Endometrium (tissue), 2 donors: Measurements from ENCODE around the gene FAM131A.

Experiments used
- FAIRE-seq: peaks from 2 replicates; lab custom pipeline; 2012; peaks lifted over from hg19 to GRCh38; lab: Jason Lieb, UNC
- donor health status: control.
- donor health status: control.

FAM131A gene

DNA sequence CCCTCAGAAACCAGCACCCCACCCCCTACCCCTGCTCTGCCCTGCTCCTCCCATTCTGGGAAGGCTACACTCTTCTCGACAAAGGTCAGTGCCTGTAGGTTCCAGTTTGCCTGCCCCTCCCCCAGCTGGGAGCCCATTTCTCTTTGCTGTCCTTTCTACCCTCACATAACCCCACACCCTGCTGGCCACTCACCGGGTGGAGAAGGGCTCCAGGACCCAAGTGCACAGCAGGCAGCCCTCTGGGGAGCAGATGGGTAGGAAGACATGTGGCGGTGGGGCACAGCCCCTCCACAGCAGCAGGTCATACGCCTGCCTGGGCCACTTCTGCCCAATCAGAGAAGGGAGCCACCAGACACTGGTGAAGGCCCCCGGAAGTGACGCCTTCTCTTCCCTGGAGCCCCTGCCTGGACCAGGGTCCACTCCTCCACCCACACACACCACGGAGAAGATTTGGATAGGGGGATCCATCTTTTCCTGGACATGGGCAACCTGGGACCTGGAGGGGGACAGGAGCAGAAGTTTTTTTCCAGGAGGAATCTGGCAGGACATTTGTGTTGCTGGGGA, 40.6 kb downstream of the FAM131A start, which contains the start of gene THPO:
TSS of gene THPO (minus strand) at position 326 of the 564 bp plus-strand sequence. CDS start 1,948 bp downstream, outside the sequence.
- no peak for FAIRE-seq

DNA sequence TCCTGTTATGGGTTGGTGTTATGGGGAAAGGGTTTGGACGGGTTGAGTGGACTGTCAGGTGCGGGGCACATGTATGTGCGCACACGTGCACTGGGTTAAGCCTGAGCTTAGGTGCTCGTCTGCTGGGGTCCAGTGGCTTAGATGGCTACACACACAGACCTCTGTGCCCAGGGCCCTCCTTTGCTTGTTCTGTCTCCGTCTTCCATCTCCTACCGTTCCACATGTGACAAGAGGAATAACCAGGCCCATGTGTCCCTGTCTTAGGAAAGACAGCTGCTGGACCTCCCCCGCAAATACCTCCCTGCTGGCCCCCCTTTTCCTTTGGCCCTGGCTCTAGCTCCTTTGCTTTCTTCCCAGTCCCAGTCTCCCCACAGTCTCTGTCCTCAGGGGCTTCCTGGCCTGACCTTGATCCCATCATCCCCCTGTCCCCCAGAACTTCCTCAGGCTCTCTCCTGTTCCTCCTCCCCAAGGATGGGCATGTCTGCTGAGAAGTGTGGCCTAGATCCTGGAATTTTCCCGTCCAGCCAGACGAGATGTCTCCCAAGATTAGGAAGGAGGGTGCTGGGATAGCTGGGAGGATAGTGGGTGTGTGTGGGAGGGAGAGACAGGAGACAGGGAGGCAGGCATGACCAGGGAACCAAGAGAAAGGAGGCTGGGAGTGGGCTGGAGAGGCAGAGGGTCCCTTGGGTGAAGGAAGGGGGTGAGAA, 41.4 kb downstream of the FAM131A start:
- no peak for FAIRE-seq

DNA sequence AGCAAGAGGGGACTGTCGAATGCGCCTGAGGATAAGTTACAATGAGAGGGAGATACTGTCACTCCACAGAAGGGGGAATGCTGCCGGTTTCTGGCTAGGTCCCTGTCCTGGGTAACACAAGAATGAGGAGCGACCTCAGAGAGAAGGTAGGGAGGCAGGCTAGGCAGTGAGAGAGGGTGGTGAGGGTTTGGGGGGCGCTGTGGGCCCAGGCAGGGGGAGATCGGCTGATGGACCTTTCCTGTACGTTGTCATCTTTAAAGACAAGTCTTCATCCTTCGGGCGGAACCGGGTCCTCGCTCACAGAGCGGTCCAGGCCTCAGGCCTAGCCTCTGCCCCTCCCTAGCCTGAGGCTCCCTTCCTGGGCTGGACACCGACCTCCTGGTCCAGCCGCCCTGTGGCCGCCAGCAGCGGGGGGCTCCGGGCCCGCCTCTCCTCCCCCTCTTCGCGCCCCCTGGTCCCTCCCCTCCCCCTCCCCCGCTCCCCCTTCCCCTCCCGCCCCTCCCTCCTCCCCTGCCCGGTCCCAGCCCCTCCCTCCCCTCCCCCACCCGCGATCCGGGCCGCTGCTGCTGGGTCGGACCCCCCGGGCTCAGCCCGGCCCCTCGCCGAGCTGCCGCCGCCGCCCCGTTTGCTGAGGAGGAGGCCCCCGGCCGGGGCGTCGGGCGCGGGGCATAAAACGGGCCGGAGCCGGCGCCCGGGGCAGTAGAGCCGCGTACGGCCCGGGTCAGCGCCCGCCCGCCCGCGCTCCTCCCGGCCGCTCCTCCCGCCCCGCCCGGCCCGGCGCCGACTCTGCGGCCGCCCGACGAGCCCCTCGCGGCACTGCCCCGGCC, 42.2 kb downstream of the FAM131A start, which contains the start of gene CHRD:
TSS of gene CHRD (plus strand) at position 697 of the 827 bp plus-strand sequence. CDS start 265 bp downstream, outside the sequence.
- FAIRE-seq = no peak

DNA sequence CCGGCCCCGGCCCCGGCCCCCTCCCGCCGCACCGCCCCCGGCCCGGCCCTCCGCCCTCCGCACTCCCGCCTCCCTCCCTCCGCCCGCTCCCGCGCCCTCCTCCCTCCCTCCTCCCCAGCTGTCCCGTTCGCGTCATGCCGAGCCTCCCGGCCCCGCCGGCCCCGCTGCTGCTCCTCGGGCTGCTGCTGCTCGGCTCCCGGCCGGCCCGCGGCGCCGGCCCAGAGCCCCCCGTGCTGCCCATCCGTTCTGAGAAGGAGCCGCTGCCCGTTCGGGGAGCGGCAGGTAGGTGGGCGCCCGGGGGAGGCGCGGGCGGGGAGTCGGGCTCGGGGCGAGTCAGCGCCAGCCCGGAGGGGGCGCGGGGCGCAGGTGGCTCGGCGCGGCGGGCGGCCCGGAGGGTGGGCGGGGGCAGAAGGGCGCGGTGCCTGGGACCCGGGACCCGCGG, 42.8 kb downstream of the FAM131A start:
- no peak for FAIRE-seq

DNA sequence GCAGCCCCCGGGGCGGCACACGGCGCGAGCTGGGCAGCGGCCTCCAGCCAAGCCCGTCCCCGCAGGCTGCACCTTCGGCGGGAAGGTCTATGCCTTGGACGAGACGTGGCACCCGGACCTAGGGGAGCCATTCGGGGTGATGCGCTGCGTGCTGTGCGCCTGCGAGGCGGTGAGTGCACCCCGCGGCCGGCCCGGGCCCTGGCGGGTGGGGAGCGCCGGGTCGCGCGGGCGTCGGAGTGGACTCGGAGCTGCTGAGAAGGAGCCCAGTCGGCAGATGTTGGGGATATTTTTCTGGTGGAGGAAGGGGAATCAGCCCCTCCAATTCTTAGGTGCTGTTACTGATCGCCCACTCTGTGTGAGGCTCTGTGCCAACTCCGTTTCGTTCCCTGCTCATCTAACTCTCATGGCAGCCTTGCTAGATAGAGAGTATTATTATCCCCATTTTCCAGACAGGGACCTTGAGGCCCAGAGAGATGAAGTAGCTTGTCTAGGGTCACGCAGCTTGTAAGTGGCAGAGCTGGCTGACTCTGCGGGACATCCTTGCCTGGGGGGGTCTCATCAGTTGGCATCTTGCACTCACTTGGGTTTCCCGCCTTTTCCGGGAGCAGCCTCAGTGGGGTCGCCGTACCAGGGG, 43.3 kb downstream of the FAM131A start:
- FAIRE-seq = no peak

DNA sequence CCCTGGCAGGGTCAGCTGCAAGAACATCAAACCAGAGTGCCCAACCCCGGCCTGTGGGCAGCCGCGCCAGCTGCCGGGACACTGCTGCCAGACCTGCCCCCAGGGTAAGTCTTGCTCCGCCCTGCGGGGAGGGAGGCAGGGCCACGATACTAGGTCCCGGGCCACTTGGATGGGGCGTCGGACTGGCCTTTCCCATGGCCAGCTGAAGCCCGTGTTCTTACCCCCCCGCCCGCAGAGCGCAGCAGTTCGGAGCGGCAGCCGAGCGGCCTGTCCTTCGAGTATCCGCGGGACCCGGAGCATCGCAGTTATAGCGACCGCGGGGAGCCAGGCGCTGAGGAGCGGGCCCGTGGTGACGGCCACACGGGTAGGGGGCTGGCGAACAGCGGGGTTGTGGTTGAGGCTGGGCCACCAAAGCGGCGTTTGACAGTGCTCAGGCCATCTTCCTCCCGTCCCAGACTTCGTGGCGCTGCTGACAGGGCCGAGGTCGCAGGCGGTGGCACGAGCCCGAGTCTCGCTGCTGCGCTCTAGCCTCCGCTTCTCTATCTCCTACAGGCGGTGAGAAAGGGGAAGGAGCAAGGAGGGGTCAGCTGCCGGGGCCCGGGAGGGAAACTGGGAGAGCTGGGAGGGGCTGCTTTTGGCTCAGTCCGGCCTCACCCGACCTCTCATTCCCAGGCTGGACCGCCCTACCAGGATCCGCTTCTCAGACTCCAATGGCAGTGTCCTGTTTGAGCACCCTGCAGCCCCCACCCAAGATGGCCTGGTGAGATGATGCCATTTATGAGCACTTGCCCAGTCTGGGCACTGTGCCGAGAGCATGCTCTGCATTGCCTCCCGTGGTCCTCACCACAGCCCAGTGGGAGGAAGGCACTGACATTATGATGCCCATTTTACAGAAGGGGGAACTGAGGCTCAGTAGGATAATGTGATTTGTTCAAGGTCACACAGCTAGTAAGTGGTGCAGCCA, 44.1 kb downstream of the FAM131A start:
- no peak for FAIRE-seq

DNA sequence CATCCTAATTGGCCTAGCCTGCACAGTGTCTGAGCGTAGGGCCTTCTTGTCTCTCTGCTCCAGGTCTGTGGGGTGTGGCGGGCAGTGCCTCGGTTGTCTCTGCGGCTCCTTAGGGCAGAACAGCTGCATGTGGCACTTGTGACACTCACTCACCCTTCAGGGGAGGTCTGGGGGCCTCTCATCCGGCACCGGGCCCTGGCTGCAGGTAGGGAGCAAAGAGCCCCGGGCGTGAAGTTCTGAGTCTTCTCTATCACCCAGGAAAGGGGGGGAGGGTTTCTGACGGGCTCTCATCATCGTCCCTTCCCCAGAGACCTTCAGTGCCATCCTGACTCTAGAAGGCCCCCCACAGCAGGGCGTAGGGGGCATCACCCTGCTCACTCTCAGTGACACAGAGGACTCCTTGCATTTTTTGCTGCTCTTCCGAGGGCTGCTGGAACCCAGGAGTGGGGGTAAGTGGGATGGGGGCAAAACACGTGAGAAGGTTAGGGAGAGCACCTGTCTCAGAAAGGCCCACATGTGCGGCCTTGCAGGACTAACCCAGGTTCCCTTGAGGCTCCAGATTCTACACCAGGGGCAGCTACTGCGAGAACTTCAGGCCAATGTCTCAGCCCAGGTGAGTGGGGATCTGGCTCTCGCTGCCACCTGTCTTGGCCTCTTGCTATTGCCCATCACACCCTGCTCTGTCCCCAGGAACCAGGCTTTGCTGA, 45.1 kb downstream of the FAM131A start:
- no peak for FAIRE-seq

DNA sequence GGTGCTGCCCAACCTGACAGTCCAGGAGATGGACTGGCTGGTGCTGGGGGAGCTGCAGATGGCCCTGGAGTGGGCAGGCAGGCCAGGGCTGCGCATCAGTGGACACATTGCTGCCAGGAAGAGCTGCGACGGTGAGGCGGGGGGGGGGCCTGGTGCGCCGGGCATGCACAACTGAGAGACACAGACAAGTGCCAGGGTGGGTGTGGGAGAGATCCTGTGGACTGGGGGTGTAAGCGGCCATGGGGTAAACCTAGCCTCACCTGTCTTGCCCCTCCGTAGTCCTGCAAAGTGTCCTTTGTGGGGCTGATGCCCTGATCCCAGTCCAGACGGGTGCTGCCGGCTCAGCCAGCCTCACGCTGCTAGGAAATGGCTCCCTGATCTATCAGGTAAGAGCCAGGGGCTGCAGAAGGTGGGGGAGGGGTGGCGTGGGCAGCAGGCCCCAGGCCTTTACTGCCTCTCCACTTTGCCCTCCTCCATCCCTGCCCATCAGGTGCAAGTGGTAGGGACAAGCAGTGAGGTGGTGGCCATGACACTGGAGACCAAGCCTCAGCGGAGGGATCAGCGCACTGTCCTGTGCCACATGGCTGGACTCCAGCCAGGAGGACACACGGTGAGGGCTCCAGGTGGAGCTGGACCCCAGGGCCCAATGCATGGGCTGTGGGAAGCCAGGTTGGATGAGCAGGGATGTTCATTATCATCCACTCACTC, 45.8 kb downstream of the FAM131A start:
- no peak for FAIRE-seq

DNA sequence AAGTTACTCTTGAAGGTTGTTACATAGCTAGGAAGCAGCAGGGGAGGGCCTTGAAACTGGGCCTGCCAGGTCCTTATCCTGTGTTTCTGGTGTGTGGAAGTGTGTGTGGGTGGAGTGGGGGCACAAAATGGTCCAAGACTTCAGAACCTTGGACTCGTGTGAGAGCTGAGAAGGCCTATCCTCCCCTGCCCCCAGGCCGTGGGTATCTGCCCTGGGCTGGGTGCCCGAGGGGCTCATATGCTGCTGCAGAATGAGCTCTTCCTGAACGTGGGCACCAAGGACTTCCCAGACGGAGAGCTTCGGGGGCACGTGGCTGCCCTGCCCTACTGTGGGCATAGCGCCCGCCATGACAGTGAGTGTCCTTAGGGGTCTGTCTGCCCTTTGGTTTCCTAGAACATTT, 46.9 kb downstream of the FAM131A start:
- no peak for FAIRE-seq

DNA sequence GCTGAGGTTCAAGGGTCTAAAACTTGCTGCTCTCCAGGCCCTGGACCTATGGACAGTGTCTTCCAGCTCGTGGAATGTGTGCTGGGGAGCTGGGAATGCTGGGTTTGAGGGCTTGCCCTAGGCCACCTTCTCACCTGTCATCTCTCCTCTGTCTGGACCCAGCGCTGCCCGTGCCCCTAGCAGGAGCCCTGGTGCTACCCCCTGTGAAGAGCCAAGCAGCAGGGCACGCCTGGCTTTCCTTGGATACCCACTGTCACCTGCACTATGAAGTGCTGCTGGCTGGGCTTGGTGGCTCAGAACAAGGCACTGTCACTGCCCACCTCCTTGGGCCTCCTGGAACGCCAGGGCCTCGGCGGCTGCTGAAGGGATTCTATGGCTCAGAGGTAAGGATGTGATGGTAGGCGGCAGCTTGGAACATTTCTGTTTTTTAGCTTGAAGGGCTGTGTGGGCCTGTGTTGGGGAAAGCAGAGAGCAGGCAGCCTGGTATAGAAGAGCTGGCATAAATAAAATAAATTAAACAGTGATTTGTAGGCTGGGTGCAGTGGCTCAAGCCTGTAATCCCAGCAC, 47.5 kb downstream of the FAM131A start:
- no peak for FAIRE-seq

DNA sequence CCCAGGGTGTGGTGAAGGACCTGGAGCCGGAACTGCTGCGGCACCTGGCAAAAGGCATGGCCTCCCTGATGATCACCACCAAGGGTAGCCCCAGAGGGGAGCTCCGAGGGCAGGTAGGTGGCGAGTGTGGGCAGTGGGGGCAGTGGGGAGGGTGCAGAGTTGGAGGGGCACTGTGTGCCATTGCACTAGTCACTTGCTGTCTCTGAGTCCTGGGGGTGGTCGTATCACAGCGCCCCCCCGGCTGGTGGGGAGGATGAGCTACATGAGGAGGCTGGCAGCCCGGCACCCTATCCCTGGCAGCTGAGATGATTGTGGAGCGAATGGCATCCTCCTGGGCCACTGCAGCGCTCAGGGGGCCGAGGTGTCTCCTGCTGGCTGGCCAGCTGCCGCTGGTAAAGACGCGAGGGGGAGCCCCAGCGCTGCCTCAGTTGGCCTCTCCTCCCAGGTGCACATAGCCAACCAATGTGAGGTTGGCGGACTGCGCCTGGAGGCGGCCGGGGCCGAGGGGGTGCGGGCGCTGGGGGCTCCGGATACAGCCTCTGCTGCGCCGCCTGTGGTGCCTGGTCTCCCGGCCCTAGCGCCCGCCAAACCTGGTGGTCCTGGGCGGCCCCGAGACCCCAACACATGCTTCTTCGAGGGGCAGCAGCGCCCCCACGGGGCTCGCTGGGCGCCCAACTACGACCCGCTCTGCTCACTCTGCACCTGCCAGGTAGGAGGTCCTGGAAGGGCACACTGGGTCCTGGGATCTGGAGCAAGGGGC, 48.8 kb downstream of the FAM131A start:
- no peak for FAIRE-seq

DNA sequence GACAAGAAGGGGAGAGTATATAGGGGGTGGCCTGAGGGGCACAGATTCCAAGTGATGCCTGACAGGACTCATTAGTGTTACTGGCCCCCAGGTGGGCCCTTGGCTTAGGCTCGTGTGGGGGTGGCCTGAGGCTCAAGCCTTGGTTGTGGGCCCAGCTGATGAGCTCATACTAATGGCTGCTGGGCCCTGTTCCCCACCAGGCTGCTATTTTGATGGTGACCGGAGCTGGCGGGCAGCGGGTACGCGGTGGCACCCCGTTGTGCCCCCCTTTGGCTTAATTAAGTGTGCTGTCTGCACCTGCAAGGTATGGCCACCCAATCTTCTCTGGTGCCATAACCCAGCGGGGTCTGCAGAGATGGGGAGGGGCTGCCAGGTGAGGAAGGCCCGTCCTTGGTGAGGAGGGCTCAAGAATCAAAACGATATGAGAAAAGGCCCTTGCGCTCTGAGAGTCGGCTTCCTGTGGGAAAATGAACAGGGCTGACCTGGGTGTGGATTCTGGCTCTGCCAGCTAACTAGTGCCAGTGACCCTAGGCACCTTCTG, 49.8 kb downstream of the FAM131A start:
- FAIRE-seq = no peak

DNA sequence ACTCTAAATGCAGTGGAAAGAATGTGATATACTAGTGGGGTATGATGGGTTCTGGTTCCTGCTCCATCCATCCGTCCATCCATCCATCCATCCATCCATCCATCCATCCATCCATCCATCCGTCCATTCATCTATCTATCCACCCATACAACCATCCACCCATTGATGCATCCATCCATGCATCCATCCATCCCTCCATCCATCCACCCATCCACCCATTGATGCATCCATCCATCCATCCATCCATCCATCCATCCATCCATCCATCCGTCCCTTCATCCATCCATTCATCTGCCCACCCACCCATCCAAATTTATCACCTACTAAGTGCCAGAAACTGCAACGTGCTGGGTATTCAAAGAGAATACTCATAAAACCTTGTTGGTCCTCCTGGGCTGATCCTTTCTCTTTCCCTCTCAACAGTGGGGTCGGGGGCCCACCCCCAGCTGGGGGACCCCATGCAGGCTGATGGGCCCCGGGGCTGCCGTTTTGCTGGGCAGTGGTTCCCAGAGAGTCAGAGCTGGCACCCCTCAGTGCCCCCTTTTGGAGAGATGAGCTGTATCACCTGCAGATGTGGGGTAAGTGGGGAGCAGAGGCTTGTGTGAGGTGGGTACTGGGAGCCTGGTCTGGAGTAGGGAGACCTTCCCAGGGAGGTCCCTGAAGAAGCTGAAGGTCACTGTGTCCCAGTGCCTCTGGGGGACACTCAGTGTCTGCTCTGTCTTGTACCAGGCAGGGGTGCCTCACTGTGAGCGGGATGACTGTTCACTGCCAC, 51.0 kb downstream of the FAM131A start:
- FAIRE-seq = no peak

DNA sequence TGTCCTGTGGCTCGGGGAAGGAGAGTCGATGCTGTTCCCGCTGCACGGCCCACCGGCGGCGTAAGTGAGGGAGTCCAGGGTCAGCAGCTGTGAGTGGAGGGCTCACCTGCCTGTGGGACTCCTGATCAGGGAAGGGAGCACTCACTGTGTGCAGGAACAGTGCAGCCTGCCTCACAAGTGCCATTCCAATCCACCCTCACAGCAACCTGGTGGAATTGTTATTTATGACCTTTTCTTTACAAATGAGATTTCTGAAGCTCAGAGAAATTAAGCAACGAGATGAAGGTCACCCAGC, 51.5 kb downstream of the FAM131A start:
- FAIRE-seq = no peak

DNA sequence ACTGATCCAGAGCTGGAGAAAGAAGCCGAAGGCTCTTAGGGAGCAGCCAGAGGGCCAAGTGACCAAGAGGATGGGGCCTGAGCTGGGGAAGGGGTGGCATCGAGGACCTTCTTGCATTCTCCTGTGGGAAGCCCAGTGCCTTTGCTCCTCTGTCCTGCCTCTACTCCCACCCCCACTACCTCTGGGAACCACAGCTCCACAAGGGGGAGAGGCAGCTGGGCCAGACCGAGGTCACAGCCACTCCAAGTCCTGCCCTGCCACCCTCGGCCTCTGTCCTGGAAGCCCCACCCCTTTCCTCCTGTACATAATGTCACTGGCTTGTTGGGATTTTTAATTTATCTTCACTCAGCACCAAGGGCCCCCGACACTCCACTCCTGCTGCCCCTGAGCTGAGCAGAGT, 52.0 kb downstream of the FAM131A start:
- FAIRE-seq = no peak

DNA sequence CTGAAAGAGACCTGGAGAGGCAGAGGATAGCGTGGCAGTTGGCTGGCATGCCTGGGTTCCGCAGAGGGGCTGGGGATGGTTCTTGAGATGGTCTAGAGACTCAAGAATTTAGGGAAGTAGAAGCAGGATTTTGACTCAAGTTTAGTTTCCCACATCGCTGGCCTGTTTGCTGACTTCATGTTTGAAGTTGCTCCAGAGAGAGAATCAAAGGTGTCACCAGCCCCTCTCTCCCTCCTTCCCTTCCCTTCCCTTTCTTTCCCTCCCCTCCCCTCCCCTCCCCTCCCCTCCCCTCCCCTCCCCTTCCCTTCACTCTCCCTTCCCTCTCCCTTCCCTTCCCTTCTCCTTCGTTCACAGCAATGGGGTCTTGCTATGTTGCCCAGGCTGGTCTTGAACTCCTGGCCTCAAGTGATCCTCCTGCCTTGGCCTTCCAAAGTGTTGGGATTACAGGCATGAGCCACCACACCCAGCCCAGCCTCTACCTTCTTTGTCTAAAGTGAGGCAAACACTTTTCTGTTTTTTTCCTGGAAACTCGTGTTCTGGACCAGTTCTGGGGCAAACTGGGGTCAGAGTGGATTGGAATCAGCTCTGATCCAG, 52.6 kb downstream of the FAM131A start:
- no peak for FAIRE-seq

DNA sequence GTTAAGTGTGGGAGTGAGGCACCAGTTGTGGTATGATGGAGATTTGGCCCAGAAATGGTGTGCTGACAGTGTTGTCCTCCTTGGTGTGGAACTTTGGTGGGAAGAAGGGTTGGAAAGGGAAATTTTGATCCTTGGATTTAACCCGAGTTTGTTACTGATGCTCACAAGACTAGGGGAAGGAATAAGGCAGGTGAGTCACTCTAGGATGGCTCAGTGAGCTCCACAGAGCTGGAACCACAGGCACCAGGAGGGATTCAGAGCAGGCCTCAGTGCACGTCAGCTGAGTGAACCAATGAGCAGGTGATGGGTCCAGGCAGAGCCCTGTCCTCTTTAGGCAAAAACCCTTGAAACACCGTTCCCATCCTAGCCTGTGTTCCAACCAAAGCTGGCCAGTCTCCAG, 53.9 kb downstream of the FAM131A start:
- FAIRE-seq = no peak

DNA sequence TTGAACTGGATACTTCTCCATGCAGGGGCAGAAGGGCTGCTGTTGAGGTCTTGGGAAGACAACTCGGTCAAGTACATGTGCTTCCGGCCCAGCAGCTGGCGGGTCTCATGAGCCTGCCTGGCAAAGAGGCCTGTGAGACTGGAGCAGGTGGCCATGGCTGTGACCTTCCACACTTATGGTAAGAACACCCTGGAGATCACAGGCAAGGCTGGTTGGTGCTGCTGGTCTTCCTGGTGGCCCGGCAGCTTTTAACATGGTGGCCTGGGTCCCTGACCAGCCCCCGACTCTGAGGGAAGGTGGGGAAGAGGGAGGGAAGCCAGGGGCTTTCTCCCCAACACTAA, 57.9 kb downstream of the FAM131A start:
- no peak for FAIRE-seq
